ENCODE measurements around the gene TRIM52. TPM values are rescaled to one million over a fixed set of nuclear protein-coding genes. Genes with fewer than 3 reads are reported as not detected.
"Not testable (repeated sequence)": the region's sequence is repeated elsewhere in the genome, so short reads cannot be mapped to it uniquely, and the experiment has no call there.

Gene TRIM52
- total and polyA plus RNA-seq, 2 donors (not counting 1 experiment from before 2014, with no cell fraction given) = 7.9 to 8.1 TPM

- not testable (repeated sequence) for H3K9ac ChIP-seq (ENCODE audit: insufficient read depth, low read length); H3K79me2 ChIP-seq (ENCODE audit: control insufficient read depth, insufficient read depth, low read length); H3K4me2 ChIP-seq (ENCODE audit: extremely low read depth, insufficient read depth, low read length); DNase-seq (ENCODE audit: low read depth in 2 of 2); H3K36me3 ChIP-seq (ENCODE audit: control insufficient read depth, insufficient read depth, low read length); H3K4me3 ChIP-seq (replicated peaks in 1 of 4; ENCODE audit: control extremely low read depth in 1 of 4, insufficient read depth in 1 of 4, low read depth in 3 of 4, low read length in 4 of 4); H3K27me3 ChIP-seq (ENCODE audit: control insufficient read depth, insufficient read depth, low read length); H4K20me1 ChIP-seq (ENCODE audit: control insufficient read depth, extremely low read depth, insufficient read depth, low read length); H3K4me1 ChIP-seq (ENCODE audit: control insufficient read depth, extremely low read depth, insufficient read depth, low read length); H3K9me3 ChIP-seq (ENCODE audit: control insufficient read depth, insufficient read depth, low read depth, low read length); H3K27ac ChIP-seq (ENCODE audit: insufficient read depth, low read length); H2AFZ ChIP-seq (ENCODE audit: low read length)
- TF ChIP-seq, protein P1, sequence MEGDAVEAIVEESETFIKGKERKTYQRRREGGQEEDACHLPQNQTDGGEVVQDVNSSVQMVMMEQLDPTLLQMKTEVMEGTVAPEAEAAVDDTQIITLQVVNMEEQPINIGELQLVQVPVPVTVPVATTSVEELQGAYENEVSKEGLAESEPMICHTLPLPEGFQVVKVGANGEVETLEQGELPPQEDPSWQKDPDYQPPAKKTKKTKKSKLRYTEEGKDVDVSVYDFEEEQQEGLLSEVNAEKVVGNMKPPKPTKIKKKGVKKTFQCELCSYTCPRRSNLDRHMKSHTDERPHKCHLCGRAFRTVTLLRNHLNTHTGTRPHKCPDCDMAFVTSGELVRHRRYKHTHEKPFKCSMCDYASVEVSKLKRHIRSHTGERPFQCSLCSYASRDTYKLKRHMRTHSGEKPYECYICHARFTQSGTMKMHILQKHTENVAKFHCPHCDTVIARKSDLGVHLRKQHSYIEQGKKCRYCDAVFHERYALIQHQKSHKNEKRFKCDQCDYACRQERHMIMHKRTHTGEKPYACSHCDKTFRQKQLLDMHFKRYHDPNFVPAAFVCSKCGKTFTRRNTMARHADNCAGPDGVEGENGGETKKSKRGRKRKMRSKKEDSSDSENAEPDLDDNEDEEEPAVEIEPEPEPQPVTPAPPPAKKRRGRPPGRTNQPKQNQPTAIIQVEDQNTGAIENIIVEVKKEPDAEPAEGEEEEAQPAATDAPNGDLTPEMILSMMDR (conservative IDR thresholded peaks at IDR 0.05 in 1 of 2, IDR thresholded peaks at IDR 0.05 in 1 of 2; ENCODE audit: low read depth in 1 of 2, low read length in 2 of 2) = peak in 1 of 2 donors; percentile 2
Measured at GRCh38 chr5:181283841-181284755, 23.2 kb upstream of the TRIM52 start.

DNA sequence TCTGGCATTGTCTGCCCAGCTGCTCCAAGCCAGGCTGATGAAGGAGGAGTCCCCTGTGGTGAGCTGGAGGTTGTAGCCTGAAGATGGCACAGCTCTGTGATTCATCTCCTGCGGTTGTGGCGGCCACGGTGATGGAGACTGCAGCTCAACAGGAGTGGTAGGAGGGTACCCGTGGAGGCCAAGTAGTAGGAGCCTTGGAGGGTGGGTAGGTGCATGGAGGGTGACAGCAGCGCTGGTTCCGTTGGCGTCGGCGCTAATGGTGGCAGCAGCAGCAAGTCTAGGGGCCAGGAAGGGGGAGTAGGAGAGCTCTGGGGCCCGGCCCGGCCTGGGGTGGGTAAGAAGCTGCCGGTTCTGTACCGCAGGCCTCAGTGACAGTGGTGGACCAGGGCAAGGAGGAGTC lies 22.4 kb upstream of the TRIM52 start:
- H3K36me3 ChIP-seq (ENCODE audit: control insufficient read depth, insufficient read depth, low read length) = no peaks in the 10 kb centered on the region
- H2AFZ ChIP-seq (ENCODE audit: low read length) = no peak overlapping the region
- H3K4me1 ChIP-seq (ENCODE audit: control insufficient read depth, extremely low read depth, insufficient read depth, low read length) = no peaks in the 10 kb centered on the region
- H3K4me2 ChIP-seq (ENCODE audit: extremely low read depth, insufficient read depth, low read length) = no peak overlapping the region
- H3K27me3 ChIP-seq (ENCODE audit: control insufficient read depth, insufficient read depth, low read length) = no peaks in the 10 kb centered on the region
- H3K4me3 ChIP-seq (replicated peaks in 1 of 4; ENCODE audit: control extremely low read depth in 1 of 4, insufficient read depth in 1 of 4, low read depth in 3 of 4, low read length in 4 of 4) = no peak overlapping the region
- H3K9me3 ChIP-seq (ENCODE audit: control insufficient read depth, insufficient read depth, low read depth, low read length) = no peaks in the 10 kb centered on the region
- no peaks in the 10 kb centered on the region for H3K79me2 ChIP-seq (ENCODE audit: control insufficient read depth, insufficient read depth, low read length)
- no peaks in the 10 kb centered on the region for H4K20me1 ChIP-seq (ENCODE audit: control insufficient read depth, extremely low read depth, insufficient read depth, low read length)
- no peak for DNase-seq (ENCODE audit: low read depth in 2 of 2)
- no peak overlapping the region for H3K9ac ChIP-seq (ENCODE audit: insufficient read depth, low read length)
- TF ChIP-seq EZH2 (IDR thresholded peaks at IDR 0.05; ENCODE audit: low read length, missing control alignments) = no peak
- TF ChIP-seq, protein P1 (conservative IDR thresholded peaks at IDR 0.05 in 1 of 2, IDR thresholded peaks at IDR 0.05 in 1 of 2; ENCODE audit: low read depth in 1 of 2, low read length in 2 of 2) = no peak
- no peak overlapping the region for H3K27ac ChIP-seq (ENCODE audit: insufficient read depth, low read length)

- Histone ChIP-seq H3K79me2 (ENCODE audit: control insufficient read depth, insufficient read depth, low read length) (no peaks in the 10 kb centered on the region), H3K27ac (ENCODE audit: insufficient read depth, low read length) (no peak overlapping the region), H4K20me1 (ENCODE audit: control insufficient read depth, extremely low read depth, insufficient read depth, low read length) (no peaks in the 10 kb centered on the region), H3K9ac (ENCODE audit: insufficient read depth, low read length) (no peak overlapping the region), H3K4me3 (replicated peaks in 1 of 4; ENCODE audit: control extremely low read depth in 1 of 4, insufficient read depth in 1 of 4, low read depth in 3 of 4, low read length in 4 of 4) (no peak overlapping the region), H3K9me3 (ENCODE audit: control insufficient read depth, insufficient read depth, low read depth, low read length) (no peaks in the 10 kb centered on the region), H3K27me3 (ENCODE audit: control insufficient read depth, insufficient read depth, low read length) (no peaks in the 10 kb centered on the region), H3K4me2 (ENCODE audit: extremely low read depth, insufficient read depth, low read length) (no peak overlapping the region), H2AFZ (ENCODE audit: low read length) (no peak overlapping the region), H3K4me1 (ENCODE audit: control insufficient read depth, extremely low read depth, insufficient read depth, low read length) (no peaks in the 10 kb centered on the region), H3K36me3 (ENCODE audit: control insufficient read depth, insufficient read depth, low read length) (no peaks in the 10 kb centered on the region)
- no peak for DNase-seq (ENCODE audit: low read depth in 2 of 2)
- no peak for TF ChIP-seq EZH2 (IDR thresholded peaks at IDR 0.05; ENCODE audit: low read length, missing control alignments)
- TF ChIP-seq, protein P1 (conservative IDR thresholded peaks at IDR 0.05 in 1 of 2, IDR thresholded peaks at IDR 0.05 in 1 of 2; ENCODE audit: low read depth in 1 of 2, low read length in 2 of 2) = no peak
Measured at GRCh38 chr5:181282874-181283273, 21.9 kb upstream of the TRIM52 start.

DNA sequence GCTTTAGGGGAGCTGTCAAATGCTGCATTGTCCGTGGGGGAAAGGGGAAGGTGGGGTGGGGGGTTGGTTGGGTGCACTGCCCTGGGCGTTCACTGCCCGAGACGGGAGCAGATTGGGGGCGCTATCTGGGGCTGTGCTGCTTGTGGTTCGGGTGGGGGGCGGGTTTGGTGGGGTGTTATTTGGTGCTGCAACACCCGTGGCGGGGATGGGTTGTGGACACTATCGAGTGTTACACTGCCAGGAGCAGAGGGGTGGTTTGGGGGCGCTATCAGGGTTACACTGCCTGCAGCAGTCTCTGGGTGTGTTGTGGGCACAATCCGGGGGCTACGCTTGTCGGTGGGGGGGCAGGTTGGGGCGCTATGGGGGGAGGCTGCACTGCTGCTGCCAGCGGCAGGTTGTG lies 21.5 kb upstream of the TRIM52 start:
- H3K4me3 ChIP-seq (replicated peaks in 1 of 4; ENCODE audit: control extremely low read depth in 1 of 4, insufficient read depth in 1 of 4, low read depth in 3 of 4, low read length in 4 of 4); H3K9ac ChIP-seq (ENCODE audit: insufficient read depth, low read length): not testable (repeated sequence)

More for the DNA sequence above, 21.5 kb upstream of the TRIM52 start:
- H3K4me1 ChIP-seq (ENCODE audit: control insufficient read depth, extremely low read depth, insufficient read depth, low read length); H3K9me3 ChIP-seq (ENCODE audit: control insufficient read depth, insufficient read depth, low read depth, low read length); H3K79me2 ChIP-seq (ENCODE audit: control insufficient read depth, insufficient read depth, low read length); H3K36me3 ChIP-seq (ENCODE audit: control insufficient read depth, insufficient read depth, low read length); H3K27me3 ChIP-seq (ENCODE audit: control insufficient read depth, insufficient read depth, low read length); H2AFZ ChIP-seq (ENCODE audit: low read length); H4K20me1 ChIP-seq (ENCODE audit: control insufficient read depth, extremely low read depth, insufficient read depth, low read length); H3K4me2 ChIP-seq (ENCODE audit: extremely low read depth, insufficient read depth, low read length); H3K27ac ChIP-seq (ENCODE audit: insufficient read depth, low read length); DNase-seq (ENCODE audit: low read depth in 2 of 2): not testable (repeated sequence)

Measured in fibroblast of lung (primary cell).